GM12892 (cell line): ENCODE measurements around the gene TMEM45A.

Experiments used
- POLR2A ChIP-seq: IDR thresholded peaks from 2 replicates; pipeline ENCODE4 v1.6.1; 2011; ENCODE audit warnings: low read depth, low read length, control low read depth
- POLR2AphosphoS5 ChIP-seq: IDR thresholded peaks from 2 replicates; pipeline ENCODE4 v1.6.1; 2011; ENCODE audit warnings: low read depth, low read length, control low read depth

GRCh38 chr3:100457811-100458210, 34.6 kb upstream of the TMEM45A start:
- TF ChIP-seq POLR2A (no peak), POLR2AphosphoS5 (no peak)
